EL (cell line): Measurements from ENCODE around the gene HCAR3.

ENCODE experiments used
- DNase-seq: peaks from one replicate; pipeline ENCODE4 v3.0.0-alpha.2; 2016

Gene HCAR3

DNA sequence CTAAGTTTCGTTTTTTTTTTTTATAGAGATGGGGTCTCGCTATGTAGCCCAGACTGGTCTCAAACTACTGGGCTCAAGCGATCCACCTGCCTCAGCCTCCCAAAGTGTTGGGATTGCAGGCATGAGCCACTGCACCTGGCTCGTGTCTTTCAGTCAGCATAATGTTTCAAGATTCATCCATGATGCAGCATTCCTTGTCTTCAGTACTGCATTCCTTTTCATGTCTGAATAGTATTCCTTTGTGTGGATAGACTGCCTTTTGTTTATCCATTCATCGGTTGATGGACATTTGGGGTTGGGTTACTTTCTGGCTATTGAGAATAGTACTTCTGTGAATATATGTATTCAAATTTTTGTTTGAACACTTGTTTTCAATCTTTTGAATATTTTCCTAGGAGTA, 50.9 kb downstream of the HCAR3 start:
- DNase-seq = no peak

- DNase-seq = no peak
Measured at GRCh38 chr12:122665349-122665748, 51.3 kb downstream of the HCAR3 start.
